ENCODE measurements around the gene SLC5A4. TPM values are rescaled to one million over a fixed set of nuclear protein-coding genes. Genes with fewer than 3 reads are reported as not detected.
"Not testable (repeated sequence)": the region's sequence is repeated elsewhere in the genome, so short reads cannot be mapped to it uniquely, and the experiment has no call there.

The SLC5A4 gene
- polyA plus RNA-seq (ENCODE audit: insufficient read depth in 1 of 5, insufficient read length in 5 of 5, low replicate concordance in 1 of 5) = 1 to 10 TPM in 1 of 5 donors, under 1 TPM in 4; 0.53 to 1.9 (median 0.91) TPM
- long read RNA-seq, donor 1 = 0 reads
- long read RNA-seq, donor 2 = 0 reads
- long read RNA-seq, donor 3 = 0 reads
- long read RNA-seq, donor 4 = 0 reads
- long read RNA-seq, donor 5 = 0 reads
- long read RNA-seq, donor 6 = 0 reads
- long read RNA-seq, donor 7 = 0 reads
- long read RNA-seq, donor 8 = 0 reads

DNA sequence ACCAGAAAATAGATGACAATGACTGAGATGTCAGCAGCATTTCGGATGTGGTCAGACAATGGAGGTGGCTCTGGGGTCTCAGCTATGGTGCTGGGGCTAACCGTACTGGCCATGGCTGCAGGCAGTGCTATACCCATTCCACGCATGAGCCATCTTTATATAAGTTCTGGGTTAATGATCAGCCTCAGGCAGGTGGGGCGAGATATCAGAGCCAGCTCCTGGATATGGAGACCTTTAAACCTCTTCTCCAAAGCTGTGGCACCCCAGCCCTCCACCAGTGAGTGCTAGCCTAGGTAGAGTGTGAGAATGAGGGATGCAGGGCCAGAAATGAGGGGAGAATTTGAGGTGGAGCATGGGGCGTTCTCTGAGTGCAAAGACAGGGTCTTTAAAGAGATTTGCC lies at the start of gene SLC5A4:
TSS of gene SLC5A4 (minus strand) at position 131 of the 400 bp plus-strand sequence. CDS start at position 113, 18 bp downstream.
- no peak for DNase-seq

DNA sequence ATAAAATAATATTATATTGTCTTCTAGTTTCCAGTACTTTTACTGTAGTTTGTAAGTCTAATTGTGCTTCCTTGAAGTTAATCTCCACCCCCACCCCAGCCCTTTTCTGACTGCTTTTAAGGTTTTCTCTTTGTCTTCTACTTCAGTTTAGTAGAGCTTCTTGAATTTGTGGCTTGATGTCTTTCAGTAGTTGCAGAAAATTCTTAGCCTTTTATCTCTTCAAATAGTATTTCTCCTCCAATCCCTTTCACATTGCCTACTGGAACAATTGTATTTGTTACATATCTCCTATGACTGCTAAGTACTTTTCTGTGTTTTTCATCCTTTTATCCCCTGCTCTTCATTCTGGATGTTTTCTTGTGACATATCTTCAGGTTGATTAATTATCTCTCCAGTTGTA lies 38.8 kb upstream of the SLC5A4 start:
- DNase-seq = not testable (repeated sequence)

DNA sequence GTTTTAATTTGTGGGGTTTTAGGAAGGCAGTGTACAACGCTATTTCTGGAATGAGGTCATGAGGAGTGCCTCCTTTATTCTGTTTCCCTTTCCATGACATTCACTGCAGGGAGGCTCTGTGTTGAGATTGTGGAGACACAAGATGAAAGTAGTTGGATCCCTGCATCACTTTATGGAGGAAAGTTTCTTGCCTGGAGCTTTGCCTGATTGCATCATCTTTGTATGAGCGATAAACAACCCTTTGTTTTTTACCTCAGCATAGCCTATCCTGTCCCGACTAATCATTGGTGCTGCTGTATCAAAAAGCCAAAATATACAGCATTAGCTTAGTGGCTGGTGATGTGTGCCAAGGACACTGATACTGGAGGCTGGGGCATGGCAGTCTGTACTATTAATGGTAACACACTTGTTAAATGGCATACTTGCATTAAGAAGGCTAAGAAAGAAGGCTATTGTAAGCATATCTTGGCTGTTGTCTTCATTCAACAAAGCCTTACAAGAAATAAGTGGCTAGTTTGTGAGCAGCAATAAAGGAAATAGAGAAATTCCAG lies 31.2 kb upstream of the SLC5A4 start:
- no peak for DNase-seq

DNA sequence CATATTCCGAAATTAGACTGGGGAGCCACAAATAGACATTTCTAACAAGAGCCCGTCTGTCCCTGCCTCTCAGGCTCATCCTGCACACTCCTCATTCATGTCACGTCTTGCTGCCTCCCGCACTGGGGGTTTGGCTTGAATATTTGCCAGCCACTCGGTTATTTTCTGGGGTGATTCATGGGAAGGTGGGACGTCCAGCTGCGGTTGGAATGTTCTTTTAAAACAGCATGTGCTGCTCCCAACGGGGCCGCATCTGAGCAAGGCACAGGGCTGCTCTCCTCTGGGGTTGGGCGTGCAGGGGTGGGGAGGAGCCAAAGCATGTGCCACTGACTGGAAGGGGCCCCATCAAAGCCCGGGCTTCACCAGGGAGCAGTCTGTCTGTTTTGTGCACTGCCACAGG lies 25.9 kb upstream of the SLC5A4 start:
- DNase-seq = no peak

DNA sequence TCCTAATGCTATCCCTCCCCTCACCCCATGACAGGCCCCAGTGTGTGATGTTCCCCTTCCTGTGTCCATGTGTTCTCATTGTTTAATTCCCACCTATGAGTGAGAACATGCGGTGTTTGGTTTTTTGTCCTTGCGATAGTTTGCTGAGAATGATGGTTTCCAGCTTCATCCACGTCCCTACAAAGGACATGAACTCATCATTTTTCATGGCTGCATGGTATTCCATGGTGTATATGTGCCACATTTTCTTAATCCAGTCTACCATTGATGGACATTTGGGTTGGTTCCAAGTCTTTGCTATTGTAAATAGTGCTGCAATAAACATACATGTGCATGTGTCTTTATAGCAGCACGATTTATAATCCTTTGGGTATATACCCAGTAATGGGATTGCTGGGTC lies 20.2 kb upstream of the SLC5A4 start:
- DNase-seq = not testable (repeated sequence)

DNA sequence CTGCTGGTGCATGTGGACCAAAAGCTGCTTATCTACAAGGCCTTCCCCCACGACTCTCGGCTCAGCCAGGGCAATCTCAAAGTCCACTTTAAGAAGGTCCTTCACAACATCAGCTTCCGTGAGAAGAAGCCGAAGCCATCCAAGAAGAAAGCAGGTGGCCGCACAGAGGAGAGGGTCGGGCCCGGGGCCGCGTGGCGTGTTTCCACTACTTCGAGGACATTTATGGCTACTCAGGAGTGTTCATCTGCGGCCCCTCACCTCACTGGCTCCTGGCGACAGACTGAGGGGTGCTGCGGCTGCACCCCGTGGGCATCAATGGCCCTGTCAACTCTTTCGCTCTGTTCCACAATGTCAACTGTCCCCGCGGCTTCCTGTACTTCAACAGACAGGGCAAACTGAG lies 16.2 kb upstream of the SLC5A4 start:
- DNase-seq = no peak

DNA sequence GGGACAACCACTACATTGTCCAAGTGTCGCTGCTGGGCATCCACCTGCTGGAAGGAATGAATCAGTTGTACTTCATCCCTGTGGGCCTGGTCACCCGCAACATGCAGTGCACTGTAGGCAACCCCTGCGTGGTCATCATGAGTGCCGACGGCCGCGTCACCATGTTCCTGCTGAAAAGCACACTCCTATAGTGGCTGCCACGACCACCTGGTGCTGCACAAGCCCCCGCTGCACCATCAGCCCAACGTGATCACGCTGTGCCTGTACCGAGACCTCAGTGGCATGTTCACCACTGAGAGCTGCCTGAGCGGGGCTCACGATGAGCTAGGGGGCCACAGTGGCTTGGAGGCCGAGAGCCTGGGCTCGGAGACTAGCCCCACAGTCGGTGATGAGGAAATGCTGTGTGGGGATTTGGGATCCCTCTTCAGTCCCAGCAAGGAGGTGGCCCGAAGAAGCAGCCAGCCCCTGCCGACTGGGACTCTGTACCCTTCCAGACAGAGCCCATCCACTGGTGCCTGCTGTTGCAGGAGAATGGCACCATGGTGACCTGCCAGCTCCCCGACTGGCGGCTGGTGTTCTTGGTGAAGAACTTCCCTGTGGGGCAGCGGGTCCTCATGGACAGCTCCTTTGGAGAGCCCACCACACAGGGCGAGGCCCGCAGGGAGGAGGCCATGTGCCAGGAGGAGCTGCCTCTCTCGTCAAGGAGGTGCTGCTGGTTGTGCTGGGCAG lies 15.7 kb upstream of the SLC5A4 start:
- DNase-seq = no peak

DNA sequence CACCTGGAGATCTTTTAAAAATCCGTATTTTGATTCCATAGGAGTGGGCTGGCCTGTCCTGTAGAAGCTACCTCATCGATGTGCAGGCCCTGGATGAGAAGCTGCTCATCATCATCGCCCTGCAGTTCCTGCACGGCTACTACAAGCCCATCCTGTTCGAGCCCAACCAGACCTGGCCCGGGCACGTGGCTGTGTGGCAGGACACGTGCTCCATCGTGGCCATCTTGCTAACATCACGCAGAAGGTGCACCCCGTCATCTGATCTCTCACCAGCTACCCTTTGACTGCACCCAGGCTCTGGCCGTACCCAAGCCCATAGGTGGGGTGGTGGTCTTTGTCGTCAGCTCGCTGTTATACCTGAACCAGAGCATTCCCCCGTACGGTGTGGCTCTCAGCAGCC lies 14.2 kb upstream of the SLC5A4 start:
- DNase-seq = no peak

DNA sequence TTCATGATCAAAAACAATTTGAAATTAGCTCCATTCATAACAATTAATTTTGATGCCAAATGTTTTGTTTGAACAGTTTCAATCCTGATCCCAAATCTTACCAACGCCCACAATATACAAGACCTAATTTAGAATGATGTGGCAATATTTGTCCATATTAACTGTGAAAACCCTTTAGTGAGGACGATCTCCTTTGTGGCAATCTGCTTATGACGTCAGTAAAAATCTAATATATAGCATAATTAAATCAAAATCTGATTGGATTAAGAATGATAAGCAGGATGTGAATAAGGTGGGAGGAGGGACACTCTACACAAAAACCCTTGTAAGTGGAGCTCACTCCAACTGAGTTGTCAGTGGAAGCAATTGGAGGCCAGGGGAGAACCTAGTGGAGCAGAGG lies 11.9 kb upstream of the SLC5A4 start:
- no peak for DNase-seq

DNA sequence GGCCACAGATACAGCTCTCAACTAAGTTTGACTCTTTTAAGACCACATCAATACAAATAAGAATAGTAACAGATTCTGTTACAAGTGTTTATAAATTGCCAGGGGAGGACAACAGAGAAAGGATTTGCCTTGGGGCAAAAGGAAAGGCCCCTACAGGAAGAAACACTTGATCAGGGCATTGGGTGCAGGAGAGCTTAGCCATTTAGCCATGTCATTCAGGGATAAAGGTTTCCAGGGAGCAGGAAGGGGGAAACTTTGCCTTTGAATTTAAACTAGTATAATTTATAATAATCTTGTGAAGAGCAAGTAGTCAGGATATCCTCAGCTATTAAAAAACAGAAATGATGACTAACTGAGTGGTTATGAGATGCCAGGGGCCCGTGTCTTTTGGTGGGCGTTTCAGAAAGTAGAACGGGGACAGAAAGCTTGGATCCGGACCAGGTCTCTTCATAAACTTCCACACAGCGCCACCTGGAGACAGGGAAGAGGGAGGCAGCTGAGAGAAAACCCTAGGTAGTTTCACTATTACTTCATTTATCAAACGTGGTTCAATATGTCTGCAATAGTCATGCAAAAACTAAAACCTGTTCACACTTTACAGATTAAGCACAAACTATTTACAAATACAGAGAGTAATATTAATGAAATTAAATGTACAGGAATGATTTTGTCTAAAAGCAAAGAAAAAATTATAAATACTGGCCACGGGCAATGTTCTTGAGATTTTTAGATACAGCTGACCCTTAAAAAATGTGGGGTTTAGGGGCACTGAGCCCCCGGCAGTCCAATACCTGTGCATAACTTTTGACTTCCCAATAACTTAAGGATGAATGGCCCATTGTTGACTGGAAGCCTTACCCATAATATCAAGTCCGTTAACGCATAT lies 11.0 kb upstream of the SLC5A4 start:
- DNase-seq = peak; percentile 38 to 45

DNA sequence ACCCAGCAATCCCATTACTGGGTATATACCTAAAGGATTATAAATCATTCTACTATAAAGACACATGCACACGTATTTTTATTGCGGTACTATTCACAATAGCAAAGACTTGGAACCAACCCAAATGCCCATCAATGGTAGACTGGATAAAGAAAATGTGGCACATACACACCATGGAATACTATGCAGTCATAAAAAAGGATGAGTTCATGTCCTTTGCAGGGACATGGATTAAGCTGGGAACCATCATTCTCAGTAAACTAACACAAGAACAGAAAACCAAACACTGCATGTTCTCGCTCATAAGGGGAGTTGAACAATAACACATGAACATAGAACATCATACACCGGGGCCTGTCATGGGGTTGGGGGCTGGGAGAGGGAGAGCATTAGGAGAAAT lies 8.5 kb upstream of the SLC5A4 start:
- not testable (repeated sequence) for DNase-seq

DNA sequence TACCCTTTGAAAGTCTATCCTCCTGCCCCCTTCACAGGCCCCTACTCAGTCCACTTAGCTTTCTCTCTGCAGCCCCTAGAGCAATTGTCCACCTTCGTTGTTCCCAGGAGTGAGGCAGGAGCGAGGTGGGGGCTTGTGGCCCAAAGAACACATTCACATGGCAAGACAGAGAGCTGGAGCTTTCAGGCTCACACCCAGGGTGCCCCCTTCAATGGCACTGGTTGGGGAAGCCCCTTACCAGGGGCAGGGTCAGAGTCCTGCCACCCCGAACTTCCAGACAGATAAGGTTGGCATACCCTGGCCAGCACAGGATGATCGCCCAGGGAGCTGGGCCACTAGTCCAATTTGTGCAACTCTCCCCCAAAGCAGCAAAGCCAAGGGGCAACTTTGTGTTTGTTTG lies 6.2 kb upstream of the SLC5A4 start:
- DNase-seq = no peak

DNA sequence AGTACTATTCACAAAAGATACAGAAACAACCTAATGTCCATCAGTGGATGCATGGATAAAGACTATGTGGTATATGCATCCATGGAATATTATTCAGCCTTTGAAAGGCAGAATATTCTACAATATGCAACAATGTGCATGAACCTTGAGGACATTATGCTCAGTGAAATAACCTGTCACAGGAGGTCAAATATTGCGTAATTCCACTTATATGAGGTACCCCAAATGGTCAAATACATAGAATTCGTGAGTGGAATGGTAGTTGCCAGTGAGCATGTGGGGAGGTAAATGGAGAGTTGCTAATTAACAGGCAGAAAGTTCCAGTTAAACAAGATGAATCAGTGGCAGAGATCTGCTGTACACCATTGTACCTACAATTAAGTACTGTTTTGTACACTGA lies 3.6 kb upstream of the SLC5A4 start:
- no peak for DNase-seq

DNA sequence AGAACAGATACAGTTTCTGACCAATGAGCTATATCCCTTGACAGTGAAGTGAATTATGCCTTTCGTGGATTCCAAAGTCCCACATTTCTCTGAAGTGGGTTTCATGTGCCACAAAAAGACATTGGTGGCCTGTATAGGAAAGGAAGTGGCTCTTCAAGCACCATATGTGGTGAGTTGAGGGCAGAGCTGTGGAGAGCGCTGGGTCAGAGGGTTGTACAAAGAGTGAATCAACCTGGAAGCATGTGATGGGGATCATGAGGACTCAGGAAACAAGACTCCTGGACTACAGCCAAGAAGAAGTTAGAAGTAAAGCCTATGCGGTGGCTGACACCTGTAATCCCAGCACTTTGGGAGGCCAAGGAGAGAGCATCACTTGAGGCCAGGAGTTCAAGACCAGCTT lies 579 bp upstream of the SLC5A4 start:
- no peak for DNase-seq

DNA sequence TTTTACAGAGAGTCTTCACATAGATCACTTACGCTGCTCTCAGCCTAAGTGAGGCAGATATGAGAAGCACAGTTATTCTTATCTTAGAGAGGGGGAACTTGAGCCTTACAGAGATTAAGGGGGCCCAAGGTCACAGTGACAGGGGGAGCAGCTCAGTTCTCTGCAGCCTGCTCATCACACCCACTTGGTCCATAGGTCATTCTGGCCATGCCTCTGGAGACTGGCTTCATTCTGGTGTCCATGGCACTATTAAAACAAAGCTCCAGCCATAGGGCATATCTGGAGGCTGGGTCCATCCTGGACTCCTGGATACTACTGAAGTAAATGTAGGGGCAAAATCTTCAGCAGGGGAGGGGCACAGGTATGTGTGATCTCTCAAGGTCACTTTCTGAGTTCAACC lies 5.9 kb downstream of the SLC5A4 start:
- no peak for DNase-seq

DNA sequence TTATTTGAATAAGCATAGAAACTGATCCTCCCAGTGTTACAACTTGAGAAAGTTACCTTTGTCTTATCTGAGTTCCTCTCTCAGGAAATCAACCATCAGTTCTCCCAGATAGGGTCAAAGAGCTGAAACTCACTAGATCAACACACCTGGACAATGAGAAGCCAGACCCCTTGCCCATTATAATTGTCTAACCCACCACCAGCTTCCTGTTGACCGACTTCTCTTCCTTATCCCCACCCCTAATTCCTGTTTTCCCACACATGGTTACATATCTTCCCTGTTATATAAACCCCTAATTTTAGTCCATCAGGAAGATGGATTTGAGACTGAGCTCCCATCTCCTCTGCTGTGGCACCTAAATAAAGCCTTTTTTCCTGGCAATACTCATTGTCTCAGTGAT lies 6.9 kb downstream of the SLC5A4 start:
- no peak for DNase-seq

DNA sequence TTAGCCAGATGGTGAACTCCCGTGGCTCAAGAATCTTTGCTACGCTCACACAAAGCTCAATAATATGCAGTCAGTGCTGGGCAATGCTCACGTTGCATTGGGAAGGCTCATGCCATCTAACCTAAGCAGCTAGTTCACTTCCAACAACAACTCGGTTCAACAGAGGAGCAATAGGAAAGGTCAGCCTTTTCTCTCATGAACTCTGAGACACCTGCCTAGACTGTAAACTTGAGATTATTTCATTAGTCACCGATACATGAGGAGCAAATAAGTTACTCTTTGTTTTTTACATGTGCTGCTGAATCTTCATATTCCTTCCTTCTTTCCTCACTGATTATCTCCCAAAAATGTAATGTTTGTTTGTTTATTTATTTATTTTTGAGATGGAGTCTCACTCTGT lies 9.0 kb downstream of the SLC5A4 start:
- DNase-seq = no peak

DNA sequence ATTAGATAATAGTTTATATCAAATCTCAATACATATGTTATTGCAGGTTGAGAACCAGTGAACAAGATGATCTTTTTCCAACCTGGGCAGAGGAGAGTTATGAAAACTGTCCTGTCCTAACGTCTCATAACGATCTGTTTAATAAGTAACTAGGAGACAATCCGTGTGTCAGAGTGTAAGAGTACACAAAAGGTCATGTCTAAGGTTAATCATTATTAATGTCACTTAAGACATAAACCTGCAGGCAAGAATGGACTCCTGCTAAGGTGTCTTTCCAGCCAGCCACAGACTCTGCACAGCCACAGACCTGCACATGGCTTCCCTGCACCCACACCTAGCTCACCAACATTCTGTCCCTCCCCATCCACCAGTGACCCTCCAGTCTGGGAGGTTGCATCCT lies 10.1 kb downstream of the SLC5A4 start:
- no peak for DNase-seq

DNA sequence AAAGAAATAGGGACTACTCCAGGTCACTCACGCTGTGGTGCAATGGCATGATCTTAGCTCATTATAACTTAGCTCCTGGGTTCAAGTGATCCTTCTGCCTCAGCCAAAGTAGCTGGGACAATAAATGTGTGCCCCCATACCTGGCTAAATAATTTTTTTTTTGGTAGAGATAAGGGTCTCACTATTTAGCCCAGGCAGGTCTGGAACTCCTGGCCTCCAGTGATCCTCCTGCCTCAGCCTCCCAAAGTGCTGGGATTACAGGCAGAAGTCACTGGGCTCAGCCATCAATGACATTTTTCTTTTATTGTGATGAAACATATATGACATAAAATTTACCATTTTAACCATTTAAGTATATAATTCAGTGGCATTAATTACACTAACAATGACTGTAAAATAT lies 10.6 kb downstream of the SLC5A4 start:
- DNase-seq = no peak

DNA sequence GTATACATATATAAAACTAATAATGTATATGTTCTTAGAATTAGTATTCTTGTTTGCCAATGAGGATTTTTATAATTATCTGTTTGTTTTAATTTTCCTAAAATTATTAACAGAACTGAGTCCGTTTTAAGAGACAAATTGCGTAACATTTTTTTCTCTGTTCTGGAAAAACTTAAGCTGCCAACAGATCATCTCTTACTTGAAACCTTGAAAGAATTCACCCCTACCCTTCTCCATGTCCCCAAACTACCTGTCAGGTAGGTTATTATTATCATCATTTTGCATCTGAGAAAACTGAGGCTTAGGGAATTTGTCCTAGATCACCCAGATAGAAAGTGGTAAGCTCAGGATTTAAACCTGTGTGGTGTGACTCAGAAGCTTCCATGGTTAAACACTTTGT lies 14.7 kb downstream of the SLC5A4 start:
- DNase-seq = no peak

DNA sequence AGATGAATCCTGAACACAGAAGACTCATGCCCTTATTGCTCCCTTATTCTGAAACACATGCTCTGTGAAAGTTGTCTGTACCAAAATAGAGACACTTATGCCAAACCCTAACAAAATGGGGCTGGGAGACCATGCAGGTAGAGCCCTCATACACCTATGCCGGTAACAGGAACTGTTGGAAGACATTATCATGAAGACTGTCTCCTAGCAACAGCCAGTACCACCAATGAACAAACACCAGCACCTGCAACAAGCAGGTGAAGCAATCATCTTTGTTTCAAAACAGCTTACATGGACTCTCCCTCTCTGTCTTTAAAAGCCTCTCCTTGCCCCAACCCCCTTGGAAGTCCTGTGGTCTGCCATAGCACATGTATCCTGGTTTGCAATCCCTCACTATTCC lies 17.2 kb downstream of the SLC5A4 start:
- DNase-seq = no peak

DNA sequence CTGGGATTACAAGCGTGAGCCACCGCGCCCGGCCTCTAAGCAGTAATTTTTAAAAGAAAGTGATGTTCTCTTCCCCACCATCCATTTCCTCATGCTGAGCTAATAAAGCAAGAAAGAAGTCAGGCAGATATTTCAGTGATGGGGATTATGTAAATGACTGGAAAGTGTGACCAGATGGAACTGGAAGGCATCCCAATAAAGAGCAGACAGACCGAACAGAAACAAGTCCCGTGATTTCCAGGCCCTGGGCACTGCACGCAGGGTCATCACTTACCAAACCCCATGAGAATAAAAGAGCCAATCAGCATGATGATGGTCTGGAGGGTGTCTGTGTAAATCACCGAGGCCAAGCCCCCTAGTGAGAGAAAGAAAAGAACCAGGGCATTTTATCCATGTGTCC lies 18.2 kb downstream of the SLC5A4 start:
- DNase-seq = no peak
